C4-2B (cell line): ENCODE data around the gene TMPRSS11E.

Experiments used
- CTCF ChIP-seq: fragments of 450-650 bp; conservative IDR thresholded peaks from 2 replicates; pipeline ENCODE4 v1.5.1; 2017; ENCODE audit warnings: mild to moderate bottlenecking
- ZFX ChIP-seq: fragments of 450-650 bp; IDR thresholded peaks from 2 replicates; pipeline ENCODE4 v1.6.1; 2017

GRCh38 chr4:68430337-68430736 lies 16.9 kb upstream of the TMPRSS11E start:
- no peak for TF ChIP-seq CTCF
- no peak for TF ChIP-seq ZFX
